ENCODE data around the gene PPP5C. TPM values are rescaled to one million over a fixed set of nuclear protein-coding genes. Genes with fewer than 3 reads are reported as not detected.
A peak's percentile ranks its signal among the peaks of the same experiment; 100 is the strongest.

The PPP5C gene
- total RNA-seq, 1 experiment from 2014 or later: 97.7 TPM

- H3K27me3 ChIP-seq: no peaks in the 10 kb centered on the region
- H3K27ac ChIP-seq: no peak overlapping the region
- no peaks in the 10 kb centered on the region for H3K4me1 ChIP-seq
- no peaks in the 10 kb centered on the region for H3K9me3 ChIP-seq (replicated peaks)
- H3K36me3 ChIP-seq: peaks cover 75% of the 10 kb centered on the region
- no peak for DNase-seq
- no peak overlapping the region for H3K4me3 ChIP-seq
Observed at GRCh38 chr19:46383171-46383815, 36.4 kb downstream of the PPP5C start.

GRCh38 chr19:46383846-46384245 lies 37.0 kb downstream of the PPP5C start:
- Histone ChIP-seq H3K4me3 (no peak overlapping the region), H3K27ac (no peak overlapping the region), H3K36me3 (peaks cover 77% of the 10 kb centered on the region), H3K4me1 (no peaks in the 10 kb centered on the region), H3K27me3 (no peaks in the 10 kb centered on the region), H3K9me3 (replicated peaks) (no peaks in the 10 kb centered on the region)
- DNase-seq: no peak

- Histone ChIP-seq H3K27ac (no peak overlapping the region), H3K9me3 (replicated peaks) (no peaks in the 10 kb centered on the region), H3K27me3 (no peaks in the 10 kb centered on the region), H3K4me1 (no peaks in the 10 kb centered on the region), H3K36me3 (peaks cover 76% of the 10 kb centered on the region), H3K4me3 (no peak overlapping the region)
- no peak for DNase-seq
Observed at GRCh38 chr19:46384396-46384795, 37.5 kb downstream of the PPP5C start.

- peaks cover 76% of the 10 kb centered on the region for H3K36me3 ChIP-seq
- H3K4me3 ChIP-seq: no peak overlapping the region
- no peaks in the 10 kb centered on the region for H3K27me3 ChIP-seq
- H3K9me3 ChIP-seq (replicated peaks): no peaks in the 10 kb centered on the region
- H3K4me1 ChIP-seq: no peaks in the 10 kb centered on the region
- H3K27ac ChIP-seq: no peak overlapping the region
- DNase-seq: no peak
Observed at GRCh38 chr19:46385636-46386035, 38.7 kb downstream of the PPP5C start.

- peaks cover 74% of the 10 kb centered on the region for H3K36me3 ChIP-seq
- DNase-seq: no peak
- H3K27me3 ChIP-seq: no peaks in the 10 kb centered on the region
- no peaks in the 10 kb centered on the region for H3K4me1 ChIP-seq
- H3K27ac ChIP-seq: no peak overlapping the region
- H3K4me3 ChIP-seq: no peak overlapping the region
- no peaks in the 10 kb centered on the region for H3K9me3 ChIP-seq (replicated peaks)
Observed at GRCh38 chr19:46386151-46386550, 39.3 kb downstream of the PPP5C start.

GRCh38 chr19:46386996-46387712 lies 40.3 kb downstream of the PPP5C start:
- Histone ChIP-seq H3K36me3 (peaks cover 74% of the 10 kb centered on the region), H3K4me3 (no peak overlapping the region), H3K27ac (no peak overlapping the region), H3K4me1 (no peaks in the 10 kb centered on the region), H3K27me3 (no peaks in the 10 kb centered on the region), H3K9me3 (replicated peaks) (no peaks in the 10 kb centered on the region)
- DNase-seq: no peak

- H3K36me3 ChIP-seq: peaks cover 69% of the 10 kb centered on the region
- no peak for DNase-seq
Observed at GRCh38 chr19:46387713-46388130, 40.8 kb downstream of the PPP5C start.

GRCh38 chr19:46388311-46389095 lies 41.6 kb downstream of the PPP5C start:
- DNase-seq: no peak
- Histone ChIP-seq H3K36me3 (peaks cover 66% of the 10 kb centered on the region), H3K9me3 (replicated peaks) (no peaks in the 10 kb centered on the region), H3K27me3 (no peaks in the 10 kb centered on the region), H3K4me3 (no peak overlapping the region), H3K27ac (no peak overlapping the region), H3K4me1 (no peaks in the 10 kb centered on the region; the same call in 1 of the 2 replicates)

More at GRCh38 chr19:46387713-46388130, 40.8 kb downstream of the PPP5C start:
- Histone ChIP-seq H3K4me3 (no peak overlapping the region), H3K9me3 (replicated peaks) (no peaks in the 10 kb centered on the region), H3K4me1 (no peaks in the 10 kb centered on the region; the same call in 1 of the 2 replicates), H3K27ac (no peak overlapping the region), H3K27me3 (no peaks in the 10 kb centered on the region)

- no peaks in the 10 kb centered on the region for H3K27me3 ChIP-seq
- no peaks in the 10 kb centered on the region; the same call in 1 of the 2 replicates for H3K4me1 ChIP-seq
- H3K36me3 ChIP-seq: peaks cover 52% of the 10 kb centered on the region
- no peak overlapping the region for H3K27ac ChIP-seq
- H3K4me3 ChIP-seq: no peak overlapping the region
- no peak for DNase-seq
- H3K9me3 ChIP-seq (replicated peaks): no peaks in the 10 kb centered on the region
Observed at GRCh38 chr19:46390121-46390858, 43.4 kb downstream of the PPP5C start.

GRCh38 chr19:46390866-46391265 lies 44.0 kb downstream of the PPP5C start:
- no peaks in the 10 kb centered on the region for H3K9me3 ChIP-seq (replicated peaks)
- peaks cover 50% of the 10 kb centered on the region for H3K36me3 ChIP-seq
- H3K4me1 ChIP-seq: no peaks in the 10 kb centered on the region; the same call in 1 of the 2 replicates
- H3K27me3 ChIP-seq: no peaks in the 10 kb centered on the region
- DNase-seq: no peak
- no peak overlapping the region for H3K27ac ChIP-seq
- no peak overlapping the region for H3K4me3 ChIP-seq

- H3K4me1 ChIP-seq: no peaks in the 10 kb centered on the region; the same call in 1 of the 2 replicates
- peaks cover 49% of the 10 kb centered on the region for H3K36me3 ChIP-seq
- no peaks in the 10 kb centered on the region for H3K9me3 ChIP-seq (replicated peaks)
- H3K27ac ChIP-seq: 0 out of 2 replicates have a peak overlapping the region, but pooled peaks have one; percentile 12
- no peak for DNase-seq
- H3K27me3 ChIP-seq: no peaks in the 10 kb centered on the region
- H3K4me3 ChIP-seq: no peak overlapping the region
Observed at GRCh38 chr19:46391296-46392251, 44.7 kb downstream of the PPP5C start.

GRCh38 chr19:46392252-46392801 lies 45.4 kb downstream of the PPP5C start:
- peak in 1 of 2 experiments; percentile 20 for DNase-seq
- Histone ChIP-seq H3K27ac (0 out of 2 replicates have a peak overlapping the region, but pooled peaks have one; percentile 12), H3K4me1 (no peaks in the 10 kb centered on the region; the same call in 1 of the 2 replicates), H3K36me3 (peaks cover 42% of the 10 kb centered on the region), H3K4me3 (no peak overlapping the region), H3K9me3 (replicated peaks) (no peaks in the 10 kb centered on the region), H3K27me3 (no peaks in the 10 kb centered on the region)

GRCh38 chr19:46392837-46393236 lies 46.0 kb downstream of the PPP5C start:
- H3K9me3 ChIP-seq (replicated peaks): no peaks in the 10 kb centered on the region
- peaks cover 36% of the 10 kb centered on the region for H3K36me3 ChIP-seq
- DNase-seq: no peak
- H3K4me3 ChIP-seq: no peak overlapping the region
- no peaks in the 10 kb centered on the region for H3K27me3 ChIP-seq
- H3K27ac ChIP-seq: 0 out of 2 replicates have a peak overlapping the region, but pooled peaks have one; percentile 12
- H3K4me1 ChIP-seq: no peaks in the 10 kb centered on the region; the same call in 1 of the 2 replicates

Data from SJCRH30 (cell line).